GF-D8 (cell line): Measurements from ENCODE around the gene MAP1B.

Experiments
- DNase-seq: peaks from one replicate; lab custom pipeline; 2025; lab: John Stamatoyannopoulos, UW

Gene MAP1B

DNA sequence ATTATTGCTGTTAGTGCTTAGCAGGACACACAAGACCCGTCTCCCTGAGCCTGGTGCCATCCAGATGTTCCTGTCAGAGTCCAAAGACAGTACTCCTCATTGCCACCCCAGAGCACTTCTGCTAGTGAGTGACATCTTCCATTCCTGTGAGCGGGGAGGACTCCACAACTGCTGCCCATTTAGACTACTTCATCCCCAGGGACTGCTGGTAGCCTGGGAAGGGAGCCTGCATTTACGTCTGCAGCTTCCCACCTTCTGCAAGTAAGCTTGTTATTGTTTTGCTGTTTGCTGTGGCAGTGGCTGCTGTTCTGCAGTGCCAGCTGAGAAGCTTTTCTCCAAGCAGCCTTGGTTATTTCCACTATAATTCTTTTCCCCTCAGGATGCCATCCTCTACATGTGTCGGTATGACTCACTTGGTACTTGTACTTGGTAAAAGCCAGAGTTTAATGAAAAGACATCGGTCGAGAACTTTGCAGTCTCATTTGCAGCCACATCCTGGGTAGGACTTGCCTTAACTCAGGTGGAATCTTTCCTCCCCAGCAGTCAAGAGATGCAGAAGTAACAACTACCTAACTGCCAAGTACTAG lies 10.6 kb upstream of the MAP1B start:
- DNase-seq = no peak

- no peak for DNase-seq
Measured at GRCh38 chr5:72101828-72102227, 5.4 kb upstream of the MAP1B start.

GRCh38 chr5:72106817-72107130 lies 501 bp upstream of the MAP1B start:
- DNase-seq = no peak

- no peak for DNase-seq
Measured at GRCh38 chr5:72107901-72108201, 576 bp downstream of the MAP1B start.

DNA sequence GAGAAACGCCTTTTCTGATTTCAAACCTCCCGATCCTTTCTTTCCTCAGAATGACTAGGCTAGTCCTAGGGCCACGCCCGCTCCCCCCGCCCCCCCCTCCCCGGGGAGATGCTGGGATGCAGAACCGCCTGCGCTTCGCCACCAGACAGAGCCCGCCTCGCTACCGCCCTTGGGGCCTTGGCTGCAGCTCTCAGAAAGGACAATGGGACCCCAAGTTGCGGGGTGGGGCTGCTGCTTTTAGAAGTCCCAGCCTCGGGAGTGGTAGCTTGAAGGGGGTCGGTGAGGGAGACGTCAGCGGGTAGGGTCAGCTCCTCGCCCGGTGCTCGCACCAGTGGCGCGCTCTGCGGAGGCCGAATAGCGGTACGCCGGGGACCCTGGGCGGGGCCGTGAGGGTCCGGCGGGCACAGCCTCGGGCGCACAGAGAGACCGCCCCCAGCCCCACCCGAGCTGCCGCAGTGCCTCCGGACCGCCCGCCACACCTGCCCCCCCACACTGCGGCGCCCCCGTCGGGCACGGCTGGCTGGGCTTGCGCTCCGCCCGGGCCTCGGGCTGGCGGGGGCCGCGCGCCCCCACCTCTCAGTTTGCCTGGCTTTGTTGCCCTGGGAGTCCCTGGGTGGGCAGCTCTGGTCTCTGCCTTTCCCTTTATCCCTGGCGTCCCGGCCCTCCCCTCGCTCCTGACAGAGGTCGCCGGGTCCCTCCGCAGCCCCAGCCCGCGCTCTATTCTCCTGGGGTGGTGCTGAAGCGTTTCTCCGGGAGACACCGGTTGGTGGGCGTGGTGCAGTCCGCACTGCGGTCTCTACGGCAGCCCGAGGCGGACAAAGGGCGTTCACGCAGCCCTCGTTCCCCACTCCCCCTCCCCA lies 1.2 kb downstream of the MAP1B start:
- no peak for DNase-seq

- DNase-seq = no peak
Measured at GRCh38 chr5:72109062-72109411, 1.8 kb downstream of the MAP1B start.

DNA sequence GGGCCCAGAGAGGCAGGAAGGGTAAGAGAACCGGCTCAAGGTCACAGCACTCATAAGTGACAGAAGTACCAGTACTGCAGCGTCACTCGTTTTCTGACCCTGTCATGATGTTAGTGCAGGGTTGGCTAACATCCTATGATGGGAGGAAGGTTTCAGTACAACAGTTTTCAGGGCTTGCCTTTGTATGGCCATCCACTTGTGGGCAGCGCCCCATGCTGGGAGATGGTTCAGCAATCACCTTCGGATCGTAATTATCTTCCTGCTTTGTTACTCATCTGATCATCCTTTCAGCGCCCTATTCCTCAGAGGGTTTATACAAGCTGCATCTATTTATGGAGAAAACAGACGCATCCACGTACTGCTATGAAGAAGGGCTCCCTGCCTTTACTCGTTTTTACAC lies 2.4 kb downstream of the MAP1B start:
- DNase-seq = no peak

- DNase-seq = no peak
Measured at GRCh38 chr5:72110394-72111013, 3.2 kb downstream of the MAP1B start.

GRCh38 chr5:72112389-72112788 lies 5.1 kb downstream of the MAP1B start:
- DNase-seq = no peak

DNA sequence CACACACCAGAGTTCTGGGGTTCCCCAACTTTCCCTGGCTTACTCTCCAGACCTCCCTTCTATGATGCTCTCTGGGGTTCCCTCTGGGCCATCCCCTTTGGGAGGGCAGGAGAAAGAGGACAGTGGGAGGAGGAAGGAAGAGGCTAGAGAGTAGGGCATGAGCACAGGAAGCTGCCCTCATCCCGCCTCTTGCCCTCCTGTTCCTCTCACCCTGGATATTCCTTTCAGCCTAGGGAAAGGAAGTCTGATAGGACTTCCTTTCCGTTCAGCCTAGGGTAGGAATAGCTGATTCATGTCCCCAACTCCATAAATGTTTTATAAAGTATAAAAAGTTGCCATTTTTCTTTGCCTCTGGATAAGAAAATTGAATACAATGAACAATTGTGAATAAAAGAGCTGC lies 7.4 kb downstream of the MAP1B start:
- no peak for DNase-seq

- DNase-seq = no peak
Measured at GRCh38 chr5:72115296-72115695, 8.0 kb downstream of the MAP1B start.

DNA sequence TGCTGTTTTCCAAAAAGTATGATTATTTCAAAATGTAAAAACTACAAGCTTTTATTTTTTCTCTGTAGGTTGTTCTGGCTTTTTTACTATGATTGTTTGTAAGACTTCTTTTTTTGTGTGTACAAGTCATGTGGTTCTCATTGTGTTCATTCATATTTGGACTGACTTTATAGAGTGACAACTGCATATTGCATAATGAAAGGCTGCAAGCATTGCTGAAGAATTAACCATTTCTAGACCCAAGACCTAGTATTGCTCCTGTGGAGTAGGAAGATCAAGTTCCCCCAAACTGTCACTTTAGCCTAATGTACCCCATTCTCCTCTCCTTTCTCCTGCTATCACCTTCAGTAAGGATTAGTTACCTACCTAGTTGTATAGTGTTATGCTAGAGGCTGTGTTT lies 10.0 kb downstream of the MAP1B start:
- DNase-seq = no peak

DNA sequence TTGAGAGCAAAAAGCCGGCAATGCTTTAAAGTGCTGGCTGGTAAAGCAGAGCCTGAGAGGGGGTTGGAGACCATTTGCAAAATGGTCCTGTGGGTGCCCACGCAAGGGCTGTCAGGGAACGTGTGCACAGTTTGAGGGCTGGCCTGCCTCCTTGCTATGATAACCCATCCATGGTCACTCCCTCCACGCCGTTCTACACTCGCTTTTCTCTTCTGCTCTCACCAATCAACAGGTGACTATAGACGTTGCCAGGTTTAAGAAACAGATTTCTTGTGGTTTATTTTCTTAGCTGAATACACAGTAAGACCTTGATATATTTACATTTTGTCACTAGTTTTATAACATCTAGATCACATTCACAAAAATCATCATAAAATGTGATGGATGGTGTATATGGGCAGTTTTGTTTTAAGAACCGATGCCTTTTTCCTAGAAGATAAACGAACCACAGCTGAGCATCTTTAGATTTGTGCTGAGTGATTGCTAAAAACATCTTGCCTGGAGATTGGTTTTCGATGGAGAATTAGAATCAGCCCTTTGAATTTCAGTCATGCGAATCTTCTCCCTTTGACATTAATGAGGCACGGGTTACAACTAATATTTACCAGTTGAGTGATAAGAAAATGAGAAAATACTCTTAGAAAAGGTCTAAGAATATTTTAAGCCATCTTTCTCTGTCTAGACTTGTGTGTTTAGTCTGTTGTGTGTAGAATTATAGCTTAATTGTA lies 13.9 kb downstream of the MAP1B start:
- DNase-seq = no peak

DNA sequence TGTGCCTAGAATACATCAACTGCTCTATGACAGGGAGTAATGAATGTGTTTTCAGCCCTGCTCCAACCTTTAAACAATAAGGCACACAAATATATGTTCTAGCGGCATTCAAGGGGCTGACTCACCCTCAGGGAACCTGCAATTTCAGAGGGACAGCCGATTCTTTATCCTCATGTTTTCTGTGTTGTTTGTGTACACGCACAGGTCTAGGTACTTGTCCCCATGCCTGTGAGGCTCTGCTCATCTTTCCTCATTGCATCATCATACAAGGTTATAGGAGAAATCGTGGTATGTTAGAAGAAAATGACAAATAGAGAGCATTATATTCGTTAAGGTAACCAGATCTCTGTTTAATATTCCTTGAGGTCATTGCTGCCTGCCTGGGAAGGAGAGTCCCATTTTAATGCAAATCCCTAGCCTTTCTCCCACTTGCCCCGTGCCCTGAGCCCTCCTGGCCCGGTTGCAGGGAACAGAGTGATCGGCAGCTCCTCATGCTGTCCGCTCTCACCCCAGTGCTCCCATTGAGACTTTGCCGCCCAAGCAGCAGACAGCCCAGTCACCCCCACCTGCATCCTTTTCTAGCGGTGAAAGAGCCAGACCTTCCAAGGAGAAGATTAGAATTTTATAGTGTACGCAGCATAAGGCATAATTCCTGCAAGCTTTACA lies 14.6 kb downstream of the MAP1B start:
- no peak for DNase-seq

- no peak for DNase-seq
Measured at GRCh38 chr5:72122602-72123001, 15.3 kb downstream of the MAP1B start.

DNA sequence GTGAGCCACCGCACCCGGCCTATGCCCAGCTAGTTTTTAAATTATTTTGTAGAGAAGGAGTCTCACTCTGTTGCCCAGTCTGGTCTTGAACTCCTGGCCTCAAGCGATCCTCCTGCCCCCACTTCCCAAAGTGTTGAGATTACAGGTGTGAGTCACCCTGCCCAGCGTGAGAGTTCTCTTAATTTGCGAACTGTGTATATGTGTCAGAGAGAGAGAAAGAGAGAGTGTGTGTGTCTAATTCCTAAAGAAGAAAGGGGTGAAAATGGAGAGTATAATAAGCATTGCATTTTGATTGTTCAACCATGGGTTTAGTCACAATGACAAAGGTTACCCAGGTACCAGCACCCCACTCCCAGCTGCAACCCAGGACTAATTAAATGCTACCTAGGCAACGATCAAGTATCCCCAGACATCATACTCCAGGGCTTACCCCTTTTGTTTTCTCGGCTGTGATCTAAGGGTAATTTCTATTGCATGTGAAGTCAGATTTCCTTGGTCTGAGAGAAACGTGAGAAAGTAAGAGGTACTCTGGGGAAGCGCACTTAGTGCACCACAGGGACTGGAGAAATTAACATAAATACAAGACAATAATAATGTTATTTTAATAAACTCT lies 16.6 kb downstream of the MAP1B start:
- DNase-seq = no peak

DNA sequence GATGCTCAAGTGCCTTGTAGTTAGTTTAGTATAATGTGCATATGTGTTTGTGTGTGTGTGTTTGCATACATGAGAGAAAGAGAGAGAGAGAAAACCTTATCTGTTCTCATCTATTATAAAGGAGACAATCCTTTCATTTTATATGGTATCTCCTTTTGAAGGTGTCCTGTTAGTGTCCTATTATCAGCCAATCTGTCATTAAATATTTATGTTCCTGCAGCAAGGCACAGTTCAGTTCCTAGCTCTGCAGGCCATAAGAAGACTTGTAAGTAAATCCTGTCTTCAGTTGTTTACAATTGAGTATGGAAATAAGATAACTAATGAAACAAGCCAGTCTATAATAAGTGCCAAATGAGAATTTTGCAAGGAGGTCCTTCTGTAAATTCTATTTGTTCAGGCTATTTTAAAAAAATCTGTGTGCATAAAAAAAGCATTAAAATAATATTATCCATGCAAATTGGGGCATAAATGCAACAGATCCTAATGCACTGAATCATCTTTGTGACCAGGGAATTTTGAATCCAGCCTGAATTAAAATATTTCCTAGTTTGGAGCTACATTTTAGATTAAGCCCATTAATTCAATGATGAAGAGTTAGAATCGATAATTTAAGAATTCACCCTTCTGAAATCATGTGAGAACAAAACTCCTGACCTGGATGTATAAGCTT lies 18.1 kb downstream of the MAP1B start:
- no peak for DNase-seq

DNA sequence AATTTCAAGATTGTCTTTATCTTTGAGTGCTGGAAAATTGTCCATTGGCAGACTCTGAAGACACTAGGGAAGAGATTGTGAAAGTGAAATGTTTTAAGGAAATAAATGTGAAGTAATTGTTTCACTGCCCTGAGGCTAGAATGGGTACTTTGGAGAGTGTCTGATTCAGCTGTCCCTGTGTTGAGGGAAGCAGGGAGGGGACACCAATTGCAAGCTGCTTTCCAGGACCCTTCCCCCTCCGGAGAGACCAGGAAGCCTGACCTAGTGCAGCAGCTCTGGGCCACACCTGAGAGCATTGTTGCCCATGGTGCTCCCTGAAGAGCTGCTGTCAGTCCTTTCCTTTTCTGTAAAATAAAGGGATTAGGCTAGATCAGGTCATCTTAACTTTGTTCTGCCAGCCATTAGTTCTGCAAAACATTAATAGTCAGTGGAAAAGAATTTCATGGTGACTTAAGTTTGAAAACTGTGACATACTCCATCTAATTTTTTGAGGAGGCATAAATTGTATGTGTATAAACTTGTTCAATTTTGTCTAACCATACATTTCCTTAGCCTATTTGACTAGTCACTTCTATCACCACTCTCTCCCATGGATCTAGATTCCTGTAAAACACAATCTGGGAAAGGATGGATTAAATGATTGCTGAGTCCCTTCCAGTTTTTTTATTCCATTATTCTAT lies 18.8 kb downstream of the MAP1B start:
- DNase-seq = no peak

DNA sequence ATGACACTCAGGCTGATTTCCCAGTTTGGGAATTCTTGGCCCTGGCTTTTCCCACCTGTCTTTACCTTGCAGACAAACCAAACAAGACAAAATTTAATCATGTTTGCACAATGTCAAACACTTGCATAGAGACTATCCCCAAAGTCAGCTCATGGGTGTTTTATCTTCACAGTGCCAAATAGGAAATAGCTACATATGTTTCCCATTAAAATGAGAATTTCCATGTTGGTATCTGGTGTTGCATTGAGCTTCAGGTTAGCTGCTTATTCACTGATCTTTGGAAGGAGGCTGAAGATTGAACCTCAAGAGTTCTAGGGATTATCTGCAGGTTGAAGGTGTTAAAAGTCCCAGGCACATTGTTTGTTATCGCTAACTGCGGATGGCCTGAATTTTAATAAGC lies 19.5 kb downstream of the MAP1B start:
- no peak for DNase-seq

GRCh38 chr5:72129725-72130124 lies 22.4 kb downstream of the MAP1B start:
- no peak for DNase-seq

- DNase-seq = no peak
Measured at GRCh38 chr5:72130351-72130761, 23.1 kb downstream of the MAP1B start.
